ENCODE data around the gene UNK.
"Not testable (repeated sequence)": the region's sequence is repeated elsewhere in the genome, so short reads cannot be mapped to it uniquely, and the experiment has no call there.

The UNK gene

DNA sequence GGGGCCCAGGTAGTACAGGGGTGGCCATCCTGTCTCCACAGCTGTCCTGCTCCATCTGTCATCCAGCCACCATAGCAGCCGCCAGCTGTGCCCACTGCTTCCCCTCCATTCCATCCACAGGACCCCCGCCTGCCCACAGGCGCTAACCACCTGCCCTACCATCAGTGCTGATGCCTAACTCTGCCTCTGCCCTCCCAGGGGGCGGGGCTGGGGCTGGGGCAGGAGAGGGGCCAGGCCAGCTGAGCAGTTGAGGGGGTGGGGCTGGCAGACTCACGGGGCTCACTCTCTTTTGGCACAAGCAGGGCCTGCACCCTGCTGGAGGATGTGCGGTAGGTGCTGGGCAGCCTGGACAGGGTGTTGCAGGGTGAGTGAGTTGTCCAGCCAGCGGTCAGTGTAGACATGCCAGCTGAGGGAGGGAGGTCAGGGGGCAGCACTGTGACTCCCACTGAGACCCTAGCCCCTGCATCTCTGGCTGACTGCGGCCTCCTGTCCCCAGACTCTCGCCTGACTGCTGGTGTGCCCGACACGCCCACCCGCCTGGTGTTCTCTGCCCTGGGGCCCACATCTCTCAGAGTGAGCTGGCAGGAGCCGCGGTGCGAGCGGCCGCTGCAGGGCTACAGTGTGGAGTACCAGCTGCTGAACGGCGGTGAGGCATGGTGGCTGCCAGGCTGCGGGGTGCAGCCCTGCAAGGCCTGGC, 29.3 kb upstream of the UNK start:
- DNase-seq (ENCODE audit: low read depth) = no peak

DNA sequence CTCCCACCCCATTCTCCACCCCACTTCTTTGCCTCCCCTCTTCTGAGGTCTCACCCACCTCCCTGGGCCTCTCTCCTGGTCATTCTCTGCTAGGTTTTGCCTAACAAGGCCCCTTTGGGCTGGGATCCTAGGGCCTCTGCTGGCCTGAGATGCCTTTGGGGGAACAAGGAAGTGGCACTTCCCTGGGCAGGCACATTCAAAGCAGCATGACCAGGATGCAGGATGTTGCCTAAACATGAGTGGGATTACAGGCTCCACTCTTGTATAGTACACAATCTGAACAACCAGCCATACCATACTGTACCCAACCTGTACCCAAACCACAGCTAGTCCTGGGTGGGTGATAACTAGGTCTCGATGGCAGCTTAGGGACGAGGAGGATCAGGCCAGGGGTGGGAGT, 28.6 kb upstream of the UNK start:
- DNase-seq (ENCODE audit: low read depth) = no peak

GRCh38 chr17:75756451-75757085, 28.0 kb upstream of the UNK start:
- no peak for DNase-seq (ENCODE audit: low read depth)

- DNase-seq (ENCODE audit: low read depth) = no peak
These were observed 27.4 kb upstream of the UNK start for GRCh38 chr17:75757086-75757681.

- no peak for DNase-seq (ENCODE audit: low read depth)
These were observed 26.3 kb upstream of the UNK start for GRCh38 chr17:75758131-75758905.

GRCh38 chr17:75759457-75759856, 25.1 kb upstream of the UNK start:
- no peak for DNase-seq (ENCODE audit: low read depth)

- DNase-seq (ENCODE audit: low read depth) = not testable (repeated sequence)
These were observed 24.5 kb upstream of the UNK start for GRCh38 chr17:75759978-75760640.

DNA sequence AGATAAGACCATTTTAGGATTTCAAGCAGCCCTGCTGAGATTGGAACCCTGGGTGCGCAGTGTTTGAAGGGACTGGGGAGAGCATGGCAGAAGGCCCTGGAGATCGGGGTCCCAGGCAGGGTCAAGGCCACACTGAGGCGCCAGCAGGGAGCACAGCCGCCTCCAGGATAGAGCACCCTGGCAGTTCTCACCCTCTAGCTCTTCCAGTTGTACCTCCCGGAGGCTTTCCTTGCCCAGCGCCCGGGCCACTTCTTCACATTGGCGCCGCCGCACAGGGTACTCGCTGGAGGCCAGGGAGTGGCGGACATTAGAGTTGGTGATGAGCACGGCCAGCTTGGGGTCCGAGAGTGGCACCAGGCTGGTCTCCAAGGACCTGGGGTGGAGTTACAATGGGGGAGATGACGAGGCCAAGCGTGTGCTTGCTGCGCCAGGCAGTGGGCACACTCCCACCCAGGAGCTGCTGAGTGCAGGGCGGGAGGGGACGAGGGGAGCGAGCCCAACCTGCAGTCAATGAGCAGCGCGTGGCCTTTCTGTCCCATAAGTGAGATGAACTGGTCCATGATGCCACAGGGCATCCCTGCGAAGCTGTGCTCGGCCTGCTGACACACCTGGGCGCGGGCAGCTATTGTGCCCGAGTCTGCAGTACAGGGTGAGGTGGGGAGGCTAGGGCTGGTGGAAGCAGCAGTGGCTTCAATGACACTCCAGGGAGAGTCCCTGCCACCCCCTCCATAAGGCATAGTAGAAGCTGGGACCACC, 21.9 kb upstream of the UNK start:
- no peak for DNase-seq (ENCODE audit: low read depth)

- DNase-seq (ENCODE audit: low read depth) = no peak
These were observed 21.4 kb upstream of the UNK start for GRCh38 chr17:75763269-75763607.

DNA sequence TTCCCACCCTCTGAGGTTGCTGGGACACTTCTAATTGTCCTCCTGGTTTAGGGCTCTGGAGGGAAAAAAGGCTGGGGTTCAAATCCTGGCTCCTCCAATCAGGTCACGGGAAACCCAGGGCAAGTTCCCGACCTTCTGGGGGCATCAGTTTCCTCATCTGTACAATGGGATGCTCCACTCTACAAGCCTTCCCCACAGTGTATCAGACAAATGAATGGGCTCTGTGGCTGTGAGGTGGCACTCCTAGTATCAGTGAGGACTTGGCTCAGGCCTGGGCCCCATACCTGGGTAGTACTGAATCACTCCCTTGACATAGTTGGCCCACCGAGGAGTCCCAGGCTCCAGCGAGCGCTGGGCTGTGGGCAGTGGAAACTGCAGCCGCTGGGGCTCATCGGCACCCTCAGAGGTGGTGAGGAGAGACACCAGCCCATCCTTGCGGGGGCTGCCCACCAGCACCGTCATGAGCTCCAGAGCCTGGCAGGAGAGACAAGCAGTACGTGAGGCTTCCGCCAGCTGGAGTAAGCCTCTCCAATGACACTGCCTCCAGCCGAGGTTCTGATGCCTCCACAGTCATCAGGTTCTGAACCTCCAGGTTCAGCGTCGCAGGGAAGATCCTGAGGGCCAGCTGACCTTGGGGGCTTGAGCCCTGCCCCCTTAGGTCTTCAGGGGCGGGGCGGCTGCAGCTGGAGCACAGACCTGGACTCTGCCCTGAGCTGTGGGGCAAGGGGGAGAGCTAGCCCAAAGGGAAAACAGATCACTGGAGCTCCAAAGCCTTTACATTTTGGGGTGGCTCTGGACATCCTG, 20.8 kb upstream of the UNK start:
- no peak for DNase-seq (ENCODE audit: low read depth)

DNA sequence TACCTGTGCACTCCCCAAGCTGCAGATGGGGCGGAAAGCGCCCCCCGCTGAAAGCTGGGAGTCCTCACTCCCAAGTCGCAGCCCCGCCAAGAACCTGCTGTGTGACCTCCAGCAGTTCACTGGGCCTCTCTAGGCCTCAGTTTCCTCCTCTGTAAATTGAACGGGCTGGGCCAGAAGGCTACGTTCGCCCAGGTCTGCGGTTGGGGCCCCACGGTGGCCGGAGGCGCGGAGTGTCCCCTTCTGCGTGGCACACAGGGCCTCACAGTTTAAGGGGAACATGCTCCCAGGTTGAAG, 20.2 kb upstream of the UNK start:
- DNase-seq (ENCODE audit: low read depth) = no peak

- DNase-seq (ENCODE audit: low read depth) = peak; percentile 51
These were observed 19.7 kb upstream of the UNK start, which contains the start of gene GALK1 for GRCh38 chr17:75764711-75765421. Gene GALK1, minus strand, starts transcription at chr17:75765192. Its CDS starts 56 bp downstream, at chr17:75765136.

DNA sequence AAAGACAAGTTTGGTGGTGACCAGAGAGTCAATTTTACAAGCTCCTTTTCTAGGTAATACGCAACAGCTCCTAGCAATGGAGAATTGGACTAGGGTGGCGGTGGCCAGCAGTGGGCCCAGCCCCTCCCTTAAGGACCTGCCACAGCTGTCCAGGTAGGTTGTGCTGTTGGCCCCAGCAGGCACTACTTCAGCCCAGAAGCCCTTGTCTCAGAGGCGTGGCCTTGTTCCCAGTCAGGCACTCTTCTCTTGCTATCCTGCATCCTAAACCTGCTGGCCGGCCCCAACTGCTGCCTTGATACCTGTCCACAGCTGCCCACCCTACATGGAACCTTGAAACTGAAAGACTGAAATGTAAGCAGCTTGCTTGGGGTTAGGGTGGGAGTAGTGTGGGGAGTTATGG, 18.6 kb upstream of the UNK start:
- no peak for DNase-seq (ENCODE audit: low read depth)

DNA sequence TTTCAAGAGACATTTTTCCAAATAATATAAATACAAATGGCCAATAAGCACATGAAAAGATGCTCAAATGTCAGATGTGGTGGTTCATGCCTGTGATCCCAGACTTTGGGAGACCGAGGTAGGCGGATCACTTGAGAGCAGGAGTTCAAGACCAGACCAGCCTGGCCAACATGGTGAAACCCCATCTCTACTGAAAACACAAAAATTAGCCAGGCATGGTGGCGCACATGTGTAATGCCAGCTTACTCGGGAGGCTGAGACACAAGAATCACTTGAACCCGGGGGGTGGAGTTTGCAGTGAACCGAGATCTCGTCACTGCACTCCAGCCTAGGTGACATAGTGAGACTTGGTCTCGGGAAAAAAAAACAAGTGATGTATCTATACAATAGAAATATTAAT, 16.7 kb upstream of the UNK start:
- DNase-seq (ENCODE audit: low read depth) = no peak

DNA sequence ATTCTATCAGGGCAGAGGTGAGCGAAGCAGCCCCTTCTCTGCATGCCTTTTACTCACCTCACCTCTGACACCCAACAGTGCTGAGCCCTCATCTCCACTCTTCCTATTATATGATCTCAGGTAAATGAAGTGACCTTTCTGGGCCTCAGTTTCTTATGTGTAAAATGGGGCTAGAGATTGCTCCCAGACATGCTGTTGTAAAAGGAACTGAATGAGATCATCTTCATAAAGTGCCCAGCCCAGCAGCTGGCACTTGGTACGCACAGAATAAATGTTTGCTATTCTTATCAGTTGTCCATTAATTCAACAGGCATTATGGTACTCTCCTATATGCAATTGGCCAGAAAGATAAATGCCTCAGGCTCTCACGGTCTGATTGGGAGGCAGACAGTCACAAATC, 15.1 kb upstream of the UNK start:
- no peak for DNase-seq (ENCODE audit: low read depth)

DNA sequence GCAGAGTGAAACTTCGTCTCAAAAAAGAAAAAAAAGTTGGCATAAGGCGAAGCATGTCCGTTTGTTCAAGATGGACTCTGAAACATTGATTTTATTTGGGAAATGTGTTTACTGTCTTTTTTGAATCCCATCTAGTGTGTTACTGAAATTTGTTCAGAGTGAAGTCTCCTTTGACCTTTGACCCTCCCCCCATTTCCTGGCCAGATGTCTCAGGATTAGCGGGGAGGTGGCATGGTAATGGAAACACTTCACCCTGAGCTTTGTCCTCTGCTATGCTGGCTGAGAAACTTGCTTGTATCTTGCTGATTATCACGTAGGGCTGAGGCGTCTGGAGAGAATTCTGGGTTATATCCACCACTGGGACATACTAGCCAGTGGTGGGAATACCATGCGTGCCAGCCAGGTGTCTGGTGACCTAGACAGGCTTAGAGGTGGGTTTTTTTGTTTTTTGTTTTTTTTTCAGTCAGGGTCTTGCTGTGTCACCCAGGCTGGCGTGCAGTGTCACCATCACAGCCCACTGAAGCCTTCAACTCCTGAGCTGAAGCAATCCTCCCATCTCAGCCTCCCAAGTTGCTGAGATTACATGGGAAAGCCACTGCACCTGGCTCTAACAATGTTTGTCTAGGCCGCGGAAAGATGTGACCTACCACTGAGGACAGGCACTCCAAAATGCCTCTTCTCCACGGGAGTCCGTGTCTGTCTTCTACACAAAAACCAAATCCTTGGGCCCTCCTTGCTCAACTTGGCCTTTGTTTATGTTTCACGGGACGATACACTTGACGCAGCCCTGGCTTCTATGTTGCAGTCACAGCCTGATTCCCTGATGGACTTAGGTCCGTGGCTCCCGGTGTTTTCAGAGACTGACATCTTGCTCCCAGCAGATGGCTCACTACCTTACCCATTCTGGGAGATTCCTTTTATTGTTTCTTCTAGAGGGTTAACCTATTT, 13.0 kb upstream of the UNK start:
- DNase-seq (ENCODE audit: low read depth) = no peak

- DNase-seq (ENCODE audit: low read depth) = no peak
These were observed 11.3 kb upstream of the UNK start for GRCh38 chr17:75773121-75773807.

GRCh38 chr17:75773808-75774470, 10.7 kb upstream of the UNK start:
- DNase-seq (ENCODE audit: low read depth) = no peak

Measured in stimulated activated CD8-positive, alpha-beta memory T cell treated with anti-CD3 and anti-CD28 coated beads, Interleukin-4, amount 100 ng/mL, for 24 hours (primary cell).